Fibroblast of pulmonary artery (primary cell): ENCODE data around the gene ZNF620.

ENCODE experiments used
- DNase-seq: peaks from one replicate; pipeline ENCODE4 v3.0.0-alpha.2; 2010; ENCODE audit warnings: low read depth
- H3K4me3 ChIP-seq: replicated peaks from 2 replicates; pipeline ENCODE4 v1.5.1; 2011; ENCODE audit warnings: low read depth, mild to moderate bottlenecking, control low read depth, low read length, moderate library complexity
- CTCF ChIP-seq: IDR thresholded peaks from 2 replicates; pipeline ENCODE4 v1.5.1; 2011; ENCODE audit warnings: mild to moderate bottlenecking, control low read depth, low read length, inconsistent platforms; ENCODE audit errors: missing control alignments

Gene ZNF620

DNA sequence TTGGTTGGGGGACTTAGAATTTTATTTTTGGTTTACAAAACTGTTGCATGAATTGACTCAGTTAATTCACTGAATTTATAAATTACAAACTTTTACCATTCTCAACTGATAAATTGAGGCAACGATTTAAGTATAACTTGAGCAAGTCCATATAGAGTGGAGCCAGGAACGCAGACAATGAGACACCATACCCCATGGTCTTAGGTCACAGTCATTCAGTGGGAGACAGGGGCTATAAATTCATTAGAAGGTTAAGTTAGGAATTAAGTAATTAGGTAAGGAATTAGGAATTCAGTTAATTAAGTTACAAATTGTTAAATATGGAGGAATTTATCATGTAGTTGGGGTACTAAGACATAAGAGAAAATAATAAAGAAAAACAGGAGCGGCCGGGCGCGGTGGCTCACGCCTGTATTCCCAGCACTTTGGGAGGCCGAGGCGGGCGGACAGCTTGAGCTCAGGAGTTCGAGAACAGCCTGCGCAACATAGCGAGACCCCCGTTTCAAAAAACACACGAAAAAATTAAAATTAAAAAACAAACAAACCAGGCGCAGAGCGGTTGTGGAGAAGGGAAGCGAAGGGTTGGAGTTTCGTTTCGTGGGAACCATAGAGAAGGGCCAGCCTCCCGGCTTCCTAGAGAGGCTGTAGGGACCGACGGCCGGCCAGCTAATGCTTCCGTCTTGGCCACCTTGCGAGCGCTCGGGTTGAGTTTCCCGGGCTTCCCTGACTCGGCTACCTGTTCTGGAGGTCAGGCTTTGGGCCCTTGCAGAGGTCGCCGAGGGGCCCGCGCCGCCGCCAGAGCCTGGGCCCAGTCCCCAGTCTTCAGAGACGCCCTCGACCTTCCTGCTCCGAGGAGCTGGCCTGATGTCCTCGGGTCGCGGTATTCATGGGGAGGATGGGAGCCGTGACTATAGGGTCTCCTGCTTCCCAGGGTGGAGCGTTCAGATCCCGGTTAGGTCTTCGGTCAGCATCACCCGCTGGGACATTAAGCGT lies 29.1 kb upstream of the ZNF620 start, which contains the start of gene ZNF619:
ZNF619 (plus strand) TSS at position 645 of the 993 bp plus-strand sequence. CDS start 858 bp downstream, outside the sequence.
- peak within 1 kb of the TSS; percentile 87 for H3K4me3 ChIP-seq
- peak; percentile 81 for DNase-seq
- no peak for TF ChIP-seq CTCF

GRCh38 chr3:40477666-40478065 lies 28.2 kb upstream of the ZNF620 start:
- no peak for TF ChIP-seq CTCF
- H3K4me3 ChIP-seq: peak overlapping the region; percentile 87
- peak; percentile 11 for DNase-seq

DNA sequence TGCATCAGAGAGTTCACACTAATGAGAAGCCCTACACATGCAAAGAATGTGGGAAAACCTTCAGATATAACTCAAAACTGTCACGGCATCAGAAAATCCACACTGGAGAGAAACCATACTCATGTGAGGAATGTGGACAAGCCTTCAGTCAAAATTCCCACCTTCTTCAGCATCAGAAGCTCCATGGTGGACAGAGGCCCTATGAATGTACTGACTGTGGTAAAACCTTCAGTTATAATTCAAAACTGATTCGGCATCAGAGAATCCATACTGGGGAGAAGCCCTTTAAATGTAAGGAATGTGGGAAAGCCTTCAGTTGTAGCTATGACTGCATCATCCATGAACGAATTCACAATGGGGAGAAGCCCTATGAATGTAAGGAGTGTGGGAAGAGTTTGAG lies 18.7 kb upstream of the ZNF620 start:
- no peak for DNase-seq
- no peak overlapping the region for H3K4me3 ChIP-seq
- TF ChIP-seq CTCF: no peak

DNA sequence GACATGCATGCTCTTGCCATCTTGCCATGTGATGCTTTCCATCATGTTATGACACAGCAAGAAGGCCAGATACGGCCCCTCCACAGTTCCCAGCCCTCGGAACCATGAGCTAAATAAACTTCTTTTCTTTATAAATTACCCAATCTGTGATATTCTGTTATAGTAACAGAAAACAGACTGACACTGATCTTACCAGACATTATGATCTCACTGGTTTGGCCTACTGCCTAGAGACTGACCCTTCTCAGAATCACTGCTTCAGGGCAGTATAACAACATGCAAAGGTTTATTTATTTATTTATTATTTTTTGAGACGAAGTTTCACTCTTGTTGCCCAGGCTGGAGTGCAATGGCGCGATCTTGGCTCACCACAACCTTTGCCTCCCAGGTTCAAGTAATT lies 14.9 kb upstream of the ZNF620 start:
- DNase-seq: peak; percentile 29
- H3K4me3 ChIP-seq: no peak overlapping the region
- TF ChIP-seq CTCF: no peak

DNA sequence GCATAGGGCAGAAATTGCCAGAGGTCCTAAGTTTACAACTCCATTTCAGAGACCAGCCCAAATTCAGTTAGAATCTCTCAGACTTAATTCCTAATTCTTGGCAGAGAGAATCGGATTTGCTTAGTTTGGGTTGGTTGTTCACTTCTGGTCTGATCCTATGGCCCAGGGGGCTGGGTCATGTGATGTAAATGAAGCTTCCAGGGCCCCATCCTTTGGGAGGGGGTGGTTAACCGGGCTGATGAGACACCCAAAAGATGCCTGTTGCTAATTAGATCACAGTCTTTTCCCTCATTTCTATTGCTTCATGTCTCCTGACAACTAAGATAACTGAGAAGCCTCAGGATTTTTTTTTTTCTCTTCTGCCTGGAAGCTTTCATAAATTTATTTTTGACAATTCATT lies 11.1 kb upstream of the ZNF620 start:
- TF ChIP-seq CTCF: no peak
- no peak overlapping the region for H3K4me3 ChIP-seq
- no peak for DNase-seq

GRCh38 chr3:40497288-40497687 lies 8.6 kb upstream of the ZNF620 start:
- H3K4me3 ChIP-seq: no peak overlapping the region
- no peak for TF ChIP-seq CTCF
- no peak for DNase-seq
